Fibroblast of mammary gland (primary cell): Measurements from ENCODE around the gene INHBB.

Experiments
- DNase-seq: peaks from one replicate; pipeline ENCODE4 v3.0.0-alpha.2; 2010; ENCODE audit warnings: low read depth
- H3K4me3 ChIP-seq: 2 replicates; pipeline ENCODE4 v1.5.1; 2011; ENCODE audit warnings: low read depth, mild to moderate bottlenecking, low read length, moderate library complexity; ENCODE audit not compliant: control insufficient read depth
- TF ChIP-seq, protein P1 (sequence below): conservative IDR thresholded peaks from 2 replicates; pipeline ENCODE4 v1.5.1; 2011; ENCODE audit warnings: low read depth, low read length, inconsistent platforms; ENCODE audit not compliant: control insufficient read depth, insufficient read depth

Gene INHBB

GRCh38 chr2:120362926-120363325 is 17.0 kb downstream of the INHBB start:
- H3K4me3 ChIP-seq = no peak overlapping the region
- no peak for DNase-seq

DNA sequence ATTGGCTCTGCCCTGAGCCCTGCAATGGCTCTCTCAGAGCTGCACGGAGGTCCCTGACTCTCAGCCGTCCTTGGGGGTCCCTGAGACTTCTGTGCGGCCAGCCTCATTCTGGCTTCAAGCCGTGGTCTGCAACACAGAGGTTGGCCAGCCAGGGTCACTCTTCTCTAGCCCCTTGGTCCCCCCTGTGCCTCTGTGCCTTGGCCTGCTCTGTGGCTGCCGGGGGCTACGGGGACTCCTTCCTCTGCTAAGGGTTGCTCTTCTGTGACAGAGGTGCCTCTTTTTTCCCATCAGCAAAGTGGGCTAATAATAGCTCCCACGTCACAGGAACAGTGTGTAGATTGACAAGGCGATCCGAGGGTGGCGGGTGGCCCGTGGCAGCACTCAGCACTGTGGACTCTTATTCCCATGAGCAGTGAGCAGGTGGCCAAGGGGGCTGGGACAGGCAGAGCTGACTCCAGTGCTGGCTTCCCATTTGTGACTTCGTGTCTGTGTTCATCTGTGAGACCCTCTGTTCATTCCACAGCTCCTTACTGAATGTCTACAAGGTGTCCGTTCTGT is 19.4 kb downstream of the INHBB start:
- no peak for DNase-seq
- TF ChIP-seq, protein P1, sequence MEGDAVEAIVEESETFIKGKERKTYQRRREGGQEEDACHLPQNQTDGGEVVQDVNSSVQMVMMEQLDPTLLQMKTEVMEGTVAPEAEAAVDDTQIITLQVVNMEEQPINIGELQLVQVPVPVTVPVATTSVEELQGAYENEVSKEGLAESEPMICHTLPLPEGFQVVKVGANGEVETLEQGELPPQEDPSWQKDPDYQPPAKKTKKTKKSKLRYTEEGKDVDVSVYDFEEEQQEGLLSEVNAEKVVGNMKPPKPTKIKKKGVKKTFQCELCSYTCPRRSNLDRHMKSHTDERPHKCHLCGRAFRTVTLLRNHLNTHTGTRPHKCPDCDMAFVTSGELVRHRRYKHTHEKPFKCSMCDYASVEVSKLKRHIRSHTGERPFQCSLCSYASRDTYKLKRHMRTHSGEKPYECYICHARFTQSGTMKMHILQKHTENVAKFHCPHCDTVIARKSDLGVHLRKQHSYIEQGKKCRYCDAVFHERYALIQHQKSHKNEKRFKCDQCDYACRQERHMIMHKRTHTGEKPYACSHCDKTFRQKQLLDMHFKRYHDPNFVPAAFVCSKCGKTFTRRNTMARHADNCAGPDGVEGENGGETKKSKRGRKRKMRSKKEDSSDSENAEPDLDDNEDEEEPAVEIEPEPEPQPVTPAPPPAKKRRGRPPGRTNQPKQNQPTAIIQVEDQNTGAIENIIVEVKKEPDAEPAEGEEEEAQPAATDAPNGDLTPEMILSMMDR = no peak
- H3K4me3 ChIP-seq = no peak overlapping the region

More at GRCh38 chr2:120362926-120363325, 17.0 kb downstream of the INHBB start:
- TF ChIP-seq, protein P1 = no peak

DNA sequence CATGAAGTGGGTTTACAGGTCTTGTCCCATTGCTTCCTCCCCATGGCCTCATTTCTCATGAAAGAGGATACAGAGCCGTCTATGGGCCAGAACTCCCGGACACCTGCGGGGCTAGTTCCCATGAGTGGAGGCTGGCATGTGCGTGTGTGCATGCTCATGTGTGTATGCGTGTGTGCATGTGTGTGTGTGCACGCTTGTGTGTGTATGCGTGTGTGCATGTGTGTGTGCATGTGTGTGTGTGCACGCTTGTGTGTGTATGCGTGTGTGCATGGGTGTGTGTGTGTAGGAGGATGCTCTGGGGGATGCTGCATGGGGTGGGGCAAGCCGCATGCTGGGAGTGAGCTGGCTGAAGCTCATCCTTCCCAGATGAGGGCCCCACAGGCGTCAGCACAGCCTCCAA is 20.8 kb downstream of the INHBB start:
- no peak for DNase-seq
- H3K4me3 ChIP-seq = no peak overlapping the region
- TF ChIP-seq, protein P1 = no peak

GRCh38 chr2:120367221-120367620 is 21.3 kb downstream of the INHBB start:
- DNase-seq = no peak
- TF ChIP-seq, protein P1 = no peak
- H3K4me3 ChIP-seq = no peak overlapping the region

DNA sequence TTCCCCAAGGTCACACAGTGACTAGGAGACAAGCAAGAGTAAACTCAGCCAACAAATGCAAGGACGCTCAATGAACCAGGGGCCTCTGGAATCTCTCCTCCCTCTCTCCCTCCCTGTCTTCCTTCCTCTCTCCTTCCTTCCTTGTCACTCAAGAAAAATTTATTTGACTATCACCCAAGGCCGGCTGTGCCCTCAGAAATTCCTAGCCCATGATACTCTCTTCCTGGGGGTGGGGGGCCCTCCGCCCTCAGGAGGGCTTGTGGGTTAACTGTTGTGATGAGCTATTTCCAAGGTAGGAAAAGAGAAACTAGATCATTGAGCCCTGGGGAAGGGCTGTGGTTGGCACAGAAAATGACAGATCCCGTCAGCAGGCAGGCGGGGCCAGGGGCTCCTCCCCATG is 21.7 kb downstream of the INHBB start:
- no peak overlapping the region for H3K4me3 ChIP-seq
- no peak for DNase-seq
- TF ChIP-seq, protein P1 = no peak

DNA sequence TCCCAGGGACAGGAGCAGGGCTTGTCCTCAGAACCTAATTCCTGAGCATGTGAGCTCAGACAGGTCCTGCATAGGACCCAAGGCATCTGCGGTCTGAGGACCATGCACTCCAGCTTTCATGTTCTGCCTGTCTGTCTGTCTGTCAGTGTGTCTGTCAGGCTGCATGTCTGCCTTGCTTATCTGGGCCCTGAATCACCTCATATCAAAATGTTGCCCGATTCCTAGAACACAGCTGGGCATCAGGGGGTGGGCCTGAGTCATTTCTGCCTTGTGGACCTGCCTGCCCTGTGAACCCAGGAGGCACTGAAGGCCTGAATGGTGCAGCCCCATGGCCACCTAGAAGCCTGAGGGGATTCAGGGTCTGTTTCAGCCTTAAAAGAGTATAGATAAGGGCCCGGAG is 22.1 kb downstream of the INHBB start:
- DNase-seq = no peak
- TF ChIP-seq, protein P1 = no peak
- H3K4me3 ChIP-seq = no peak overlapping the region

DNA sequence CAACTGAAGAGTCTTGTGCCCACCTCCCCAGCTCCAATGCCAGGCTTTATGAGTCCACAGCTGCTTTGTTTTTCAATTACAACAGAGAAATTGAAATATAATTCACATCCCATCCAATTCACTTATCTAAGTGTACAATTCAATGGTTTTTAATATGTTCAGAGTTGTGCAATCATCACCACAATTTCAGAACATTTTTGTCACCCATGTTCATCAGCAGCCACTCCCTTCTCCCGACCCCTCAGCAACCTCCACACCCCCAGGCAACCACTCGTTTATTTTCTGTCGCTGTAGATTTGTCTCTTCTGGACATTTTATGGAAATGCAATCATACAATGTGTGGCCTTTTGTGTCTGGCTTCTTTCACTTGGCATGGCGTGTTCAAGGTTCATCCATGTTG is 23.3 kb downstream of the INHBB start:
- TF ChIP-seq, protein P1 = no peak
- DNase-seq = no peak
- H3K4me3 ChIP-seq = no peak overlapping the region
